SH-SY5Y (cell line): ENCODE results near the gene HTRA2.

Experiments used
- GATA2 ChIP-seq: IDR thresholded peaks from 2 replicates; pipeline ENCODE4 v1.6.1; 2011; ENCODE audit warnings: mild to moderate bottlenecking, low read depth, low read length
- GATA3 ChIP-seq: IDR thresholded peaks from 2 replicates; pipeline ENCODE4 v1.6.1; 2011; ENCODE audit warnings: low read depth, mild to moderate bottlenecking, low read length, moderate library complexity

Gene HTRA2

GRCh38 chr2:74507145-74507925, 22.4 kb upstream of the HTRA2 start, which contains the start of gene PCGF1:
PCGF1 (minus strand) TSS chr2:74507695; CDS start chr2:74507668, 27 bp downstream.
- TF ChIP-seq GATA2, result peak; percentile 87
- TF ChIP-seq GATA3, result no peak

GRCh38 chr2:74507926-74508520, 21.7 kb upstream of the HTRA2 start:
- no peak for TF ChIP-seq GATA3
- TF ChIP-seq GATA2, result no peak; the same call in 1 of the 2 replicates

- TF ChIP-seq GATA2 (no peak), GATA3 (no peak)
Observed at GRCh38 chr2:74510272-74510671, 19.5 kb upstream of the HTRA2 start.

- TF ChIP-seq GATA2 (no peak), GATA3 (no peak)
Observed at GRCh38 chr2:74511104-74511989, 18.4 kb upstream of the HTRA2 start.

GRCh38 chr2:74512744-74513604, 16.8 kb upstream of the HTRA2 start:
- TF ChIP-seq GATA2 (peak; percentile 40), GATA3 (no peak)

- TF ChIP-seq GATA3 (no peak), GATA2 (no peak)
Observed at GRCh38 chr2:74513605-74514367, 15.9 kb upstream of the HTRA2 start.

- TF ChIP-seq GATA2 (no peak; the same call in 1 of the 2 replicates), GATA3 (no peak)
Observed at GRCh38 chr2:74514368-74515270, 15.1 kb upstream of the HTRA2 start, which contains the start of gene TLX2. TLX2 (plus strand) TSS chr2:74514450; CDS start chr2:74514807, 357 bp downstream.

- no peak for TF ChIP-seq GATA2
- no peak for TF ChIP-seq GATA3
Observed at GRCh38 chr2:74515271-74515980, 14.3 kb upstream of the HTRA2 start.

- no peak for TF ChIP-seq GATA3
- no peak for TF ChIP-seq GATA2
Observed at GRCh38 chr2:74515981-74516633, 13.6 kb upstream of the HTRA2 start.

GRCh38 chr2:74516650-74517049, 13.1 kb upstream of the HTRA2 start:
- TF ChIP-seq GATA3, result no peak
- no peak for TF ChIP-seq GATA2

GRCh38 chr2:74522516-74522915, 7.2 kb upstream of the HTRA2 start:
- TF ChIP-seq GATA3 (no peak), GATA2 (no peak)
